ENCODE data around the gene PHC2.

DNA sequence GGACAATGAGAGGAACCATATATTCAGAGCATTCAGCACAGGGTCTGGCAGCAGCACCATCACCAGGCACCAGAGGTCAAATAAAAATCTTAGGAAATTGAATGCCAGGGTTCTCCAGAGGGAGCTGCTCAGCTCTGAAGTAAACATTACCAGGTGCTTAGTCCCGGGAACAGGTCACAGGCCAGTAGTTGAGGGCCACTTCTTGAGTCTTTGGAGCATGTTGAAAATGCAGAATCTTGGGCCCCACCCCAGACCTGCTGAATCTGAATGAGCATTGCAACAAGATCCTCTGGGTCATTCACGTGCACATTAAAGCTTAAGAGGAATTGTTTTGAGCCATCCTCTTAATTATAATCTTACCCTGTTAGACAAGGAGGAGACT, 33.8 kb downstream of the PHC2 start:
- TF ChIP-seq POLR2AphosphoS5 (IDR thresholded peaks at IDR 0.05; ENCODE audit: low read depth, low read length), result no peak
- no peak for TF ChIP-seq POLR2A (IDR thresholded peaks at IDR 0.05; ENCODE audit: low read depth, low read length)
- TF ChIP-seq TAF1 (IDR thresholded peaks at IDR 0.05; ENCODE audit: low read depth, low read length), result no peak
- TF ChIP-seq PAX5 (IDR thresholded peaks at IDR 0.05; ENCODE audit: insufficient read depth, low read length, severe bottlenecking), result no peak
